NB4 (cell line): ENCODE measurements around the gene HPCAL1.
A peak's percentile ranks its signal among the peaks of the same experiment; 100 is the strongest.

ENCODE experiments used
- DNase-seq: peaks from one replicate; pipeline ENCODE4 v3.0.0; 2010; ENCODE audit warnings: low read depth
- H3K4me3 ChIP-seq: one replicate; pipeline ENCODE4 v1.5.1; 2011; ENCODE audit warnings: mild to moderate bottlenecking, low read depth, low read length, moderate library complexity
- MYC ChIP-seq: IDR thresholded peaks from 2 replicates; pipeline ENCODE4 v1.6.1; 2011; ENCODE audit warnings: low read depth, low read length
- POLR2A ChIP-seq: IDR thresholded peaks from 2 replicates; pipeline ENCODE4 v1.6.1; 2011; ENCODE audit warnings: mild to moderate bottlenecking; ENCODE audit not compliant: insufficient read length; ENCODE audit errors: extremely low read depth
- TF ChIP-seq, protein P1 (sequence below): IDR thresholded peaks from one replicate; pipeline ENCODE4 v1.5.1; 2012; ENCODE audit warnings: low read depth, low read length
- TF ChIP-seq, protein P2 (sequence below): IDR thresholded peaks from 2 replicates; pipeline ENCODE4 v1.6.1; 2011; ENCODE audit warnings: low read depth, low read length

HPCAL1 gene

DNA sequence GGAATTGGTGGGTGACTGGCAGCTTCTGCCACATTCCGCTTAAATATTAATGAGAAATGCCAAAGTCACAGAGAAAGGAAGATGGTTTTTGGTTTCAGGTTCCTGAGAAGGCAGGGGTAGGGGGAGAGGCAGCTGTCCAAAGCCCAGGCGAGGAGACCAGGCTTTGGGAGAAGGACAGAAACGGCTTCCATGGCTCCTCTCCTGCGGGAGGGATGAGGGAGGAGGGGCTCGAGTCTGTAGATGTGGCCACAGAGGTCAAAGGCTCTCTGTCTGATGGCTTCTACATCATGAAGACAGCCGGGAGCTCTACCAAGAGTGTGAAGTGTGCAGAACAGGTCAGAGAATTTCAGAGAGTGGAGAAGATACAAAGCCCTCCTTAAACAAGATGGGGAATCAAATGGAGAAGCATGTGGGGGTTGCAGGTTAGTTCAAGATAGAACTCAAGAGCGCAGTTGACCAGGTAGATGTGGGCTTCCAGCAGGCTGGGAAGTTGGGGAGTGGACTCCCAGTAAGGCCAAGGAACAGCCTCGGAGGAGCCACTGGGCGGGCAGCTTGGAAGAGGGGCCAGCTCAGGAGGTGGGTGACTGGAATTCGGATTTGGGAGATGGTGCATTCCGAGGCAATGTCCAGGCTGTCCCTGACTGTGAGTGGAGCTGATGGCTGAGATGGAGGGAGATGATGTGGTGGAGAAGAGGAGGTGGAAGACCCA, 23.8 kb upstream of the HPCAL1 start:
- DNase-seq: no peak
- H3K4me3 ChIP-seq: peak overlapping the region; percentile 57
- TF ChIP-seq POLR2A: no peak
- TF ChIP-seq MYC: no peak
- TF ChIP-seq, protein P1, sequence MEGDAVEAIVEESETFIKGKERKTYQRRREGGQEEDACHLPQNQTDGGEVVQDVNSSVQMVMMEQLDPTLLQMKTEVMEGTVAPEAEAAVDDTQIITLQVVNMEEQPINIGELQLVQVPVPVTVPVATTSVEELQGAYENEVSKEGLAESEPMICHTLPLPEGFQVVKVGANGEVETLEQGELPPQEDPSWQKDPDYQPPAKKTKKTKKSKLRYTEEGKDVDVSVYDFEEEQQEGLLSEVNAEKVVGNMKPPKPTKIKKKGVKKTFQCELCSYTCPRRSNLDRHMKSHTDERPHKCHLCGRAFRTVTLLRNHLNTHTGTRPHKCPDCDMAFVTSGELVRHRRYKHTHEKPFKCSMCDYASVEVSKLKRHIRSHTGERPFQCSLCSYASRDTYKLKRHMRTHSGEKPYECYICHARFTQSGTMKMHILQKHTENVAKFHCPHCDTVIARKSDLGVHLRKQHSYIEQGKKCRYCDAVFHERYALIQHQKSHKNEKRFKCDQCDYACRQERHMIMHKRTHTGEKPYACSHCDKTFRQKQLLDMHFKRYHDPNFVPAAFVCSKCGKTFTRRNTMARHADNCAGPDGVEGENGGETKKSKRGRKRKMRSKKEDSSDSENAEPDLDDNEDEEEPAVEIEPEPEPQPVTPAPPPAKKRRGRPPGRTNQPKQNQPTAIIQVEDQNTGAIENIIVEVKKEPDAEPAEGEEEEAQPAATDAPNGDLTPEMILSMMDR: no peak
- TF ChIP-seq, protein P2, sequence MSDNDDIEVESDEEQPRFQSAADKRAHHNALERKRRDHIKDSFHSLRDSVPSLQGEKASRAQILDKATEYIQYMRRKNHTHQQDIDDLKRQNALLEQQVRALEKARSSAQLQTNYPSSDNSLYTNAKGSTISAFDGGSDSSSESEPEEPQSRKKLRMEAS: no peak

DNA sequence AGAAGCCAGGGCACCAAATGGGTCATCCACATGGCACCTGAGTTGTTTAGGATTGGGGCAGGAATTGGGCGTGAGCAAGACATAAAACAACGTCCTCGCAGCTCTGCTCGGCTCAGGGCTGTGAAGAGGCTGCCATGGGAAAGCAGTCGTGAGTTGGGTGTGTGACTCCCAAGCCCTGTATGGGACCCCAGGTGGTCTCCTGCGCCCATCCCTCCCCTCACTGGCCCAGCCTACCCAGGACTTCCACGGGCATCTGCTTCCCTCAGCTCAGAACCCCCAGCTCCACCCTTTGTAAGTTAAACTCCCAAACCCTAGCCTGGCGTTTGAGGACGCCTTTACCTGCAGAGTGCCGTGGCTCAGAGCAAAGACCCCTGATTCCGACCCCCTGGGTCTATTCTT, 23.2 kb upstream of the HPCAL1 start:
- DNase-seq: no peak
- no peak for TF ChIP-seq MYC
- TF ChIP-seq, protein P2: no peak
- TF ChIP-seq, protein P1: no peak
- peak overlapping the region; percentile 57 for H3K4me3 ChIP-seq

DNA sequence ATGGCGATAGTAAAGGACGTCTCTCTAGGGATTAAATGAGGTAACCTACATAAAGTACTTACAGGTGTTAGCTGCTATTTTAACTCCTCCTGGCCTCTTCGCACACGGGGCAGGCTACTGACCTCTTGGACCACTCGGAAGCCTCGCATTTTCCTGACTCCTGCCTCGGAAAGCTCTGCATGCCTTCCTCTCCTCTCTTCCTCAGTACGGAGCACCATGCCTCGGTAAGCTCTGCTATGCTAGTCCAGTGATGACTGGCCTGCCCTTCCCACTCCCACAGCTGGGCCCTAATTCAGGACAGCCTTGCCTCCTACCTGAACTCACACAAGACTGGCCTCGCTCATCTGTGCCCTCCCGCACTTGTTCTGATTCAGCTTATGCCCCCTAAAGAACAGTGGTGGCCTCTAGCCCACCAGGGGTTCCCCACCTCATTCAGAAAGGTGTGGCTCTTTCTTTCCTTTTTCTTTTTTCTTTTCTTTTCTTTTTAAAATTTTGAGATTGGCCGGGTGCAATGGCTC, 22.7 kb upstream of the HPCAL1 start:
- DNase-seq: no peak
- H3K4me3 ChIP-seq: no peak overlapping the region
- TF ChIP-seq, protein P1: no peak
- TF ChIP-seq MYC: no peak
- TF ChIP-seq, protein P2: no peak
- no peak for TF ChIP-seq POLR2A

DNA sequence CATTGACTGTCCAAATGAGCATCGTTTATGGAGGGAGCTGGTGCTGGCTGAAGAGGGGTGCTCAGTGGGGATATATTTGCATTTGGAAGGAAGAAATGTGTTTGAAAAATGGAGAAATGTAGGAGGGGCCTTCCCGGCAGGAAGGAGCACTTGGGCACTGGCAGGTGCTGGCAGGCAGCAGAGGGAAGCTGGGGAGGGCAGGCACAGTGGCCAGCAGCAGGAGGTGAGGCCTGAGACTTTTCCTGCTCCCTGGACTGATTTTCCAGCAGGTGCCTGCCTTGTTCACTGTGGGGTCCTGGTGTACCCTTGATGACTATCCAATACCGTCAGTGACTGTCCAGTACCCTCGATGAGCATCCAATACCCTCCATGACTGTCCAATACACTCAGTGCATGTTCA, 20.8 kb upstream of the HPCAL1 start:
- no peak for TF ChIP-seq MYC
- TF ChIP-seq, protein P2: no peak
- TF ChIP-seq, protein P1: no peak
- TF ChIP-seq POLR2A: no peak
- no peak overlapping the region for H3K4me3 ChIP-seq
- no peak for DNase-seq

DNA sequence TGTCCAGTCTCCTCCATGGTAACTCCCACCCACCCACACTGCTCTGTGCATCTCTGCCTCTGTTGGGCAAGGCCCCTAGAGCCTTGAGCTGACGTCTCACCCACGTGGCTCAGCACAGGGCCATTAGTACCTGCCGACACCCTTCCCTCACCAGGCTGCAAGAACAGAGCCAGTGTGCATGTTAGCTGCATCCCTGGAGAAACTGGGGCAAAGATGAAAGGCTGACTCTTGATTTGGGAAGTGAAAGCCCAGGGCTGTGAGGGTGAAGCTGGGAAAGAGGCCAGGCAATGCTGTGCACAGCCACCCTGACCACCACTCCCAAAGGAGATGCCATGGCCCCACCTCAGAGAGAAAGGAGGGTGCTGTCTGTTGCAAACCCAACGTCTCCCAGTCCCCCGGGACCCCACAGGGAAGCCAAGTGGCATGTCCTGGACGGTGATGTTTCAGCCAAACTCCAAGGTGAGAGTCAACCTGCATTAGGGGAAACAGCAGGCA, 20.0 kb upstream of the HPCAL1 start:
- no peak for TF ChIP-seq POLR2A
- TF ChIP-seq, protein P2: 0 out of 2 replicates have a peak, but pooled peaks have one; percentile 11
- peak; percentile 85 for DNase-seq
- H3K4me3 ChIP-seq: no peak overlapping the region
